Left cardiac atrium (tissue), 4 donors: ENCODE results near the gene PAF1. TPM values are rescaled to one million over a fixed set of nuclear protein-coding genes. Genes with fewer than 3 reads are reported as not detected.
"Not testable (repeated sequence)": the region's sequence is repeated elsewhere in the genome, so short reads cannot be mapped to it uniquely, and the experiment has no call there.

Experiments used
- ATAC-seq, 2 donors: fragments of 200-7000 bp; cut with Tn5 transposase; one replicate each; pipeline ENCODE4 v1.9.1; 2020; ENCODE audit warnings: mild to moderate bottlenecking in 2 of 2, moderate library complexity in 2 of 2
- DNase-seq: peaks from one replicate; pipeline ENCODE4 v3.0.0-alpha.2; 2020
- intact Hi-C, 2 donors: fragments of 100-400 bp; cut with DNase I; formaldehyde crosslinking; loops; one replicate each; pipeline versions ENCODE4 v1.14.1 to v1.15.1; 2022 to 2023
- total RNA-seq, 2 donors: library from RNA; stranded (reverse); fragmentation: NEBNext Ultra II Directional; extraction: Animal tissue kit (Norgen Biotek cat#: 25700); gene quantifications; one replicate each; pipeline ENCODE4 v1.2.1, GENCODE V29; 2021
- donor health status: DM: no; HTN: yes; CAD: no.
- donor health status: DM: no; HTN: yes; CAD: no; lungs with severe emphysema.
- donor health status: DM: yes; HTN: yes; CAD: no.
- donor health status: Dilated cardiomyopathy.

Gene PAF1
- total RNA-seq, 2 donors from 2014 or later = 34.5 to 38.4 TPM

DNA sequence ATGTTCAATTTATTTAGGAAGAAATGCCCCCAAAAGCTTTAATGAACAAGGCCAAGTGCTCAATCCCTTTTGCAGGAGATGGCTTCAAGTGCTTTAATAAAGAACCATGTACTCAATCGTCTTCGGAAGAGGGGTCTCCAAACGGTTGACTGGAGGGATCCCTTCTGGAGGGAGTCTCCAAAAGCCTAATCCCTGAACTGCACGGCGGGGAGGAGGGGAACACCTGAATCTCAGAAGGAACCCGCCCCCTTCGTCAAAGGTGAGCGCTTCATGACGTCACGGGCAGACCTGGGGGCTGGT, 505 bp downstream of the PAF1 start:
- intact Hi-C loops = loop anchor here in 1 of 2 donors (1.0 kb wide), 1 partner anchor 47 kb away; no protein-coding TSS in a partner anchor
- ATAC-seq (peak in 1 of 2 donors; percentile 27), DNase-seq (no peak)

DNA sequence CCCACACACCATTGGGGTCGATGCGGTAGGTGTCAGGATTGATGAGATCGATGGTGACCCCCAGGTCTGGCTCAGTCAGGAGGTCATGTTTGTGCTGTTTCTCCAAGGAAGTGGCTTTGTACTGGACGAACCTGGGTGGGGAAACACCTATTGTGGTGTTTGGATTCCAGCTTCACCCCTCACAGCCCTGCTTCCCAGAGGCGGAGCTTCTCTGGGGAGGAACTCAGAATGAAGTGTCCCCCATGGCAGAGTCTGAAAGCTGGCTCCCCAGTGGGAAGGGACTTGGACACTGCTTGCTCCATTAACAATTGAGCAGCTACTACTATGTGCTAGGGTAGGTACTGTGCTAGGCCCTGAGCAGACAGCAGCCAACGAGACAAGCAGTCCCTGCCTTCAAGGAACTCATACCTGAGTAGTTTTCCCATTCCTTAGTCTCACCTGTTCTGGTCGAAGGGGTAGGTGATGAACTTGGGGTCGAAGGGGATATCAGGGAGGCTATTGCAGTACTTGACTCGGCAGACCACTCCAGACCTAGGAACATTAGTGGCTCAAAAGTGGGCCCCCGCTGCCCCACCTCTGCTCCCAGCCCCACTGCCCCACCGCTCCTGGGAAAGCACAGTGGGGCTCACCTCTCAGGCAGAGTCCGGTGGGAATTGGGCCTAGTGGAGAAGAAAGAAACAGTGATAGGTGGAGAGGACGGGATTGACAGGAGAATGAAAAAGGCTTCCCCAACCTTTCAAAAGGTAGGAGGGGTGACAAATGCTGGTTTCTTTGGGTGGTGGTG, 1.1 kb downstream of the PAF1 start:
- intact Hi-C loops = loop anchor here in 1 of 2 donors (1.0 kb wide), 1 partner anchor 47 kb away; no protein-coding TSS in a partner anchor
- DNase-seq = no peak

DNA sequence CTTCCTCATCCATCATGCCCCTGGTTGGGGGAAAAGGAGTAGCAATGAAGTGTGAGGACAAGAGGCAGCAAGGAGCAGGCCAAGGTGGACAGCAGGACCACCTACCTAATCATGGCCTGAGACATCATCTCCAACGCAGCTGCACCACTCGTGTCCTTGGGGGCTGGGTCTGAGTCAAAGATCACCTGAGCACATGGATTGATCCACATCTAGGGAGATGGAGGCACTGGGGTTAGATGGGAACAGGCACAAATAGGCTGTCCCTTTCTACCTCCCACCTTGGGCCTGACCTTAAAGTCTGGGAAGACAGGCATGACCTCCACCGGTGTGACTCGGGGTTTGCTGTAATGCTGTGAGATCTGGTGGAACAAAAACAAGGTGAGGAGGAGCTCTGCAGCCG, 2.2 kb downstream of the PAF1 start:
- DNase-seq (no peak), ATAC-seq (no peak)
- intact Hi-C loops = no loop called here

More for the DNA sequence above, 1.1 kb downstream of the PAF1 start:
- no peak for ATAC-seq

DNA sequence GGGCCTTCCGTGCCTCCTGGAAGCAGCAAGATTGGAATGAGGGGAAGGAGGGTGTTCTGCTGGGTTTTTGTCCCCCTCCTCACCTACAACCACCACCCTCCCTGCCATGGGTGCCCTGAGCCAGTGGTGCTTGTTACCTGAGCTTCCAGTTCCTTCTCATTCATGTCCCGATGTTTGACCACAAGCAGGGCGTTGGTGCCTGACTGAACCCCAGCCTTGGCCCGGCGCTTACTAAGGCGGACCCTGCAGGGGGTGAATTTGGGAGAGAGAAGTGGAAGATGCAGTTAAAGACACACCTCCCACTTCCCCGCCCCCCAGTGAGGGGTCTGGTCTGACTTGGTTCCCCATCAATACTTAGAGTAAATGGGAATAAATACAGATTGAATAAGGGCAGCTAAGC, 4.3 kb downstream of the PAF1 start:
- intact Hi-C loops = no loop called here
- no peak for ATAC-seq
- DNase-seq = no peak

DNA sequence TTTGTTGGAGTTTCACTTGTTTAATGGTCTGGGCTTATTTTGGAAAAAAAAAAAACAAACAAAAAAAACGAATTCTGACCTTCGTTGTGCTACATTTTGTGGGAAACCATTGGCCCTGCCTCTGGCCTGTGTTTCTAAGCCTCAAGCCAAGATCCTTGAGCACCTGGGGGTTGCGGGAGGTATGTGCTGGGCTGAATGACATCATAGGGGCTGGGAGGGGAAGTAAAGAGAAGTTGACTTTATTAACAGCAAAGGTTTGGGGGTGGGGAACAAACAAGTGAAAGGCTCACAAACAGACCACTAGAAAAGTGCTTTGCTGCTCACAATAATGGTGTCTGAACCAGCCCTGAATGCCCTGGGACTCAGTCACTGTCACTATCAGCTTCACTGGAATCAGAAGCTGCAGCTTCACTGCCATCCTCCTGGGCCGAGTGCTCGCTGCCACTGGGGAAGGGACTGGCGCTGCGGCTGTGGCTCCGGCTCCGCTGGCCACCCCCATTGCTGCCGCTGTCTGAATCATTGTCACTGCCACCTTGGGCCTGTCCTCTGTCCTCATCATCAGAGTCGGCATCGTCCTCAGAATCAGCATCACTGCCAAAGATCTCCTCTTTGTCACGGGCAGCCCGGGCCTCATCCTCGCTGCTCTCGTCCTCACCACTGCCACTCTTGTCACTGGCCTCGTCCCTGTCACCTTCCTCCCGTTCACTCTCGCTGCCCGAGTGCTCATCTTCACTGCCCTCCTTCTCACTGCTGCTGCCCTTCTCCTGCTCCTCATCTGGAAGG, 5.1 kb downstream of the PAF1 start:
- no peak for DNase-seq
- ATAC-seq = no peak
- intact Hi-C loops = no loop called here

DNA sequence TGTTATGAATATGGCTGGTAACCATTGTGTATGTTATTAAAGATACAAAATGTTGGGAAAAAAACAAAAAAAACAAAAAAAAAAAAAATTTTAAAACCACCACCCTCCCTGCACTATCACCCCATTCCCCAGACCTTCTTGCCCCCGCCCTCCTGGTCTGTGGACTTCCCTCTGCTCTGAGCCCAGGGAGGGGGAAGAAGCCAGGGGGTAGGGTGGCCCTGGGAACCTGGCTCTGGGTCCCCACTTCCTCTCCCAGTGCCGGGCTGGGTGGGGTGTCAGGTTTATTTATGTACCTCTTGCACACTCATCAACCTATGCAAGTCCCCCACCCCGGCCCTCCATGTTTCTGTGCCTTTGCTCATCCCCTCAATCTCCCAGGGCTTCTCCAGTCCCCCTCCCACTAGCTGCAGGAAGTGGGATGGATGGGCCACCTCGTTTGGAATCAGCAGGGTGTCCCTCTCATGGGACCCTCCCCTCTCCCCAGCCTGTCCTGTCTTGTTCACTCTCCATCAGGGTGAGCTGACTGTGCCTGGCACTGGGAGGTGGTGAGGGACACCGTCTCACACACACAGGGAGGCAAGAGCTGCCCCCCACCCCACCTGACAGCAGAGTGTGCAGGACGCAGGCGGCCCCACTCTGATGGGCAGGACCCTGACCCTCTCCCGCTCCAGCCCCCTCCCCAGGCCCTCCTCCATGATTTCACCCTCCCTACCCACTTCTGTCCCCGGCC, 5.9 kb downstream of the PAF1 start:
- DNase-seq (no peak), ATAC-seq (no peak)
- intact Hi-C loops = no loop called here

DNA sequence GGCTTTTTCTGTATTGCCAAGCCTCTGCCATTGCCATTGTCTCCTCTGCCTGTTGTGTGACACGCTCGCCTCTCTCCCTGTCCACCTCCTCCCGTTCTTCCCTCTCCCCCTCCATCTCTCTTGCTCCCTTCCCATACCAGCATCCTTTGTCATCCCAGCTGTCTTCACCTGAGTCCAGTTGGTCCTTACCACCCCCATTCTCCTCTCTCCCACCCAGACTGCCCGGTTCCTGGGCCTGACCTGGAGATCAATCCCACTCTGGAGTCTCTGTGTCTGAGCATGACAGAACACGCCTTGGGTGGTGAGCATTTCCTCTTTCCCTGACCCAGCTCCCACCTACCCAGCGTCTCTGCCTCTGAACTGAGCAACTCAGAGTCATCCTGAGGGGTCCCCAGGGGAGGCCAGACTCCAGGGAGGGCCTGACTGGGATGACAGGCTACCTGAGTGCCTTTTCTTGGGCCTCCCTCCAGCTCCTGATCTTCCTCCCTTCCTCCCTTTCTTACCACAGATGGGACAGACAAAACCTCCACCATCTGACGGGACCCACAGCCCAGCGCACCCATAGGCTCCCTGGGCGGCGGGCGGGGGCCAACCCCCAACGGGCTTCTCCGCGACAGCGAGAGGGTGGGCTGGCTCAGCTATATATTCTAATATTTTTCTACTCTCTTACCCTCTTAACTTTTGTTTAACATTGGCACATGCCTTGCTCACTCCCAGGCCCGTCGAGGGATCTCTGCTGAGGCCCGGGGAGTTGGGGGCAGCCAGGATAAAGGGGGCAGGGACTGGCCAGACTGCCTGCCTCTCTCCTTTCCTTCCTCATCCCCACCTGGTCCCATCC, 7.7 kb downstream of the PAF1 start:
- no peak for DNase-seq
- ATAC-seq = no peak
- intact Hi-C loops = no loop called here

DNA sequence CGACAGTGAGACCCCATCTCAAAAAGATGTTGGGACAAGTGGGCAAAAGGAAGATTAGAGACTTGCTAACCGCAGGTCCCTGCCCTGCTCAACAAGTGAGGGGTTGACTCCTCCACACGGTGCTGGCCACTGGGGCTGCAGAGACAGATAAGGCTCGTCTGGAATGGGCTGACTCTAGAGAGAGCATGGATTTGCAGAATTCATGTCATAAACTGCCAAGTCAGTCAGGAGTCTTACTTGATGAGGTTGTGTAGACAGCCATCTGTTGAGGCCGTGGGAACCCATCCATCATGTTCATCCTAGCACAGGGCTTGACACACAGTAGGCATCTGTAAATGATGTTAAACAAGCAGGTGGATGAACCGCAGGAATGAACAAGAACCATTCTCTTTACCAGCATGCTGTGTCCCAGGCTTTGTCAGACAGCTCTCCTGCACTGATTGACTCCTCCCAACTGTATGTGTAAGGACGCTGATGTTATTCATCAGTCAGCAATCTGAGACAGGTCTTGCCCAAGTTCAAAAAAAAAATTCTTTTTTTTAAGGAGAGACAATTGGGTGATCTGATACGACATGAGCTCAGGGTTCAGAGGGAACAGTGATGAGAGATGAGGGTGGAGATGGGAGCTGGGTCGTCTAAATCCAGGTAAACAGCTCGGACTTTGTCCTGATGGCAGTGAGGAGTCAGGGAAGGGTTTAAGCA, 8.8 kb downstream of the PAF1 start:
- ATAC-seq = no peak
- no peak for DNase-seq
- intact Hi-C loops = no loop called here

DNA sequence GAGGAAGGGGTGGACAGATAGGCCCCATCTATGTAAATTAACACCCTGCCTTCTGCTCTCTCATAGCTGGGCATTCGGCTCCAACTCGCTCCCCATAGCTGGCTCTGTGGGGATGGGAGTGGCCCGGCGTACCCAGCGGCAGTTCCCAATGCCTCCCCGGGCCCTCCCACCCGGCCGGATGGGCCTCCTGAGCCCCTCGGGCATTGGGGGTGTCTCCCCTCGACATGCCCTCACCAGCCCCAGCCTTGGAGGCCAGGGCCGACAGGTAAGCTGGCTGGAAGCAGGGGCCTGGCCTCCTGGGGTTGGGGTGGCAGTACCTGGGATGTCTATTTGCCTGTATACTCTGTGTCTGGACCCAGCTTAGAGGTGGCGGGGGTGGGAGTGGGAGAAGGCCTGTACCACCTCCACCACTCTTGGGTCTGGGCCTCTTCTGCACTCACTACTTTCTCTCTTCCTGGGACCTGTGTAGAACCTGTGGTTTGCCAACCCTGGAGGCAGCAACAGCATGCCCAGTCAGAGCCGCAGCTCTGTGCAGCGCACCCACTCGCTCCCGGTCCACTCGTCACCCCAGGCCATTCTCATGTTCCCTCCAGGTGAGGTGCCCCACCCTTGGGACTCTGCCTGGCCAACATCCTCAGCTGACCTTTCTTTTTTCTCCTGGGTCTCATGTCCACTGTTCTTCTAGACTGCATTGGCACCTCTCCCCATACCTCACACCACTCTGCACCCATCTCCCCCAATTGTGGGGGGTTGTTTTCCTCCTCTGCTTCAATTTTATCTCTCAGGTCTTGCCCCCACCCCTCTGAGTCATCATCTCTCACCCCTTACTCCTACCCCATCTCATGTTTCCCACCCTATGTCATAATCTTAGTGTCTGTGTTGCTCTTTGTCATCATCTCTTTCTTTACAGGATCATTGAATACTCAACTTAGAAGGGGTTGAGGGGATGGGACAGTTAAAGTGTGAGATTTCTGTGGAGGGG, 10.1 kb downstream of the PAF1 start:
- DNase-seq (no peak), ATAC-seq (no peak)
- intact Hi-C loops = no loop called here

DNA sequence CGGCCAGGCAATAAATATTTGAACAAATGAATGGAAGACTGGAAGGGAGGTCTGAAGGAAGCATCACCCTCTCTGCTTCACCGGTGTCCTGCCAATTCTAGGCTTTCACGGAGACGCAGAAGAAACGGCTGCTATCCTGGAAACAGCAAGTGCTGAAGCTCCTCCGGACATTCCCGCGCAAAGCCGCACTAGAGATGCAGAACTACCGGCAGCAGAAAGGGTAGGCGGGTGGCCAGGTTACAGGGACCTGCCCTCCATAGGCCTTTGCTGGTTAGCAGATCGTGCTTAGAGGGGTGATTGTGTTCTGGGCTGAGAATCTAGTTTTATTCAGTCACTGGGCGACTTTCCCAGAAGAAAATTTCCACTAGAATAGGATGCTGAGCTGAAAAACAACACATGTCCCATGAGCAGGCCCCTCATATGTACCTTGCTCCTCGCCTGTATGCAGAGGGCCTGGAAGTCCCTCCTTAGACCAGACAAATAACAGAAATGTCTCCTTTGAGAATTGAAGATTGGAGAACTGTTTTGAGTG, 11.0 kb downstream of the PAF1 start:
- no peak for ATAC-seq
- DNase-seq = no peak
- intact Hi-C loops = no loop called here

DNA sequence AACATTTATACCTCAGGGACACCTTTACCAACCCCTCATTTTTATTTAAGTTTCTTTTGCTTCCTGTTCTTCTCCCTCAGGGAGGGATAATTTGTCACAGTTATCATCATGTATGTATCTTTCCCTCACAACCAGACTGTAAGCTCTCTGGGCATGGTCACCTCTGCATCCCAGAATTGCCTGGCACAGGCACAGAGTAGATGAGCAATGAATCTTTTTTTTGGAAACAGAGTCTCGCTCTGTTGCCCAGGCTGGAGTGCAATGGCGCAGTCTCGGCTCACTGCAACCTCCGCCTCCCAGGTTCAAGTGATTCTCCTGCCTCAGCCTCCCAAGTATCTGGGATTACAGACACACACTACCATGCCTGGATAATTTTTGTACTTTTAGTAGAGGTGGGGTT, 11.5 kb downstream of the PAF1 start:
- DNase-seq, intact Hi-C loops, ATAC-seq: not testable (repeated sequence)

DNA sequence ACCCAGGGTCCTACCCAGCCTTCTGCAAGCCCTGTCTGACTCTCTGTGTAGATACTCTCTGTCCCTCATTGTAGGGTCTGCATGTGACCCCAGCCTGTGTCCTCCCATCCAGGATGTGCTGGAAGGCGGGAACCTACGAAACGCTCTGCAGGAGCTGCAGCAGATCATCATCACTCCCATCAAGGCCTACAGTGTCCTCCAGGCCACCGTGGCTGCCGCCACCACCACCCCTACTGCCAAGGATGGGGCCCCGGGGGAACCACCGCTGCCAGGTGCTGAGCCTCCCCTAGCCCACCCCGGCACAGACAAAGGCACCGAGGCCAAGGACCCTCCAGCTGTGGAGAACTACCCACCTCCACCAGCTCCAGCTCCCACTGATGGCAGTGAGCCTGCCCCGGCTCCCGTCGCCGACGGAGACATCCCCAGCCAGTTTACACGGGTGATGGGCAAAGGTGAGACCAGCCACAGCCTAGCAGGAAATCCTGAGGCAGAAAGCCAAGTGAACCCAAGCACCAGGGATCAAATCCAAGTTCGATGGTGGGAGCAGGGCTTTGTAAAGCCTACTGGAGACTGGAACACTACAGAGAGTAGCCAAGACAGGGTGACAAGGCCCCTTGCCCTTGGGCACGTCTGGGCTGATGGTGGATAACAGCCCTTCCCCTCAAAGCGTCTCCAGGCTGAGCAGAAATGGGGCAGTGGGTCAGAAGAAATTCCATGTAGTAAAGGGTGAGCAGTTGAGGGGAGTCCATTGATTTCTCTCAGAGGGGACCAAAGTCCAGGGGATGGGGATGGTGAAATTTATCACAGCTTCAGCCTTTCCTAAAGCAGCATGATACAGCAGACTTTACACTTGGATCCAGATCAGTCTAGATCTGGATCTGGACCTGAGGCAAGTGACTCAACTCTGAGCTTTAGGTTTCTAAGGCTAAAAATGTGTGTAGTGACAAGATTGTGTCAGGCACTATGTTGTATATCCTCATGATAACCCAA, 13.2 kb downstream of the PAF1 start:
- ATAC-seq = no peak
- DNase-seq = no peak
- intact Hi-C loops = no loop called here

DNA sequence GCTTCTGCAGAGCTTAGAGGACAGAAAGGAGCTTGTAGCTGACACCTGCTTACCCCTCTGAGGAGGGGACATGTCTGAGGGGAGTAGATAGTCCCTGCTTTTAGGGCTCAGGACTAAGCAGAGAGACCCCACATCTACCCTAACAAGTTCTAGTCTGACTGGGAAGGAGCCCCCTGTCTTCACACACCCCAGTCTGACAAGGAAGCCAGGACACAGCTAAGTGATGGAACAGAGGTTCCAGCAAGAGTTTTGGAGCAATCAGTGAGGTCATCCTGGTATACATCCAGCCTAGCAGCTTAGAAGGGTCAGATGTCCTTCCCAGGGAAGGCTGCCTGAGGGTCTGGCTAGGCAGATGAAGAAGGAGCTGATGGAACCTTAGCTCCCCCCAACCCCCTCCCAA, 15.0 kb downstream of the PAF1 start:
- intact Hi-C loops = no loop called here
- DNase-seq (no peak), ATAC-seq (no peak)

DNA sequence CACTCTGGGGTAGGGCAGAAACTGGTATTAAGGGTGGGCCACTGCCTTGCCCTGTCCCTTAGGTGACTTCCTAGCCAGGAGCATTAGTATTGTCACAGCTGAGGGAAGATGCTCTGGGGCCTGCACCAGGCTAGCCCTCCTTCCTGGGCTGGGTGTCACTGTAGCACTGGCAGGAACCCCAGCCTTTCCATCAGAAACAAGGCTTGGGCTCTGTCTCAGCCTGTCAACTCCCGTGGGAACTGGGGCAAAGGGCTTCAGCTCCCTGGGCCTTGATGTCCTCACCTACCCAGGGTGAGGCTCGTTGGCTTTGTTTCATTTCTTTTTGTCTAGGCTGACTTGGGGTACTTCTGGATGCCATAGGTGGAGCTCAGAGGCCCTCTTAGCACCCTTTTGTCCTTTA, 18.0 kb downstream of the PAF1 start:
- ATAC-seq = peak in 1 of 2 donors; percentile 47
- intact Hi-C loops = no loop called here
- no peak for DNase-seq

DNA sequence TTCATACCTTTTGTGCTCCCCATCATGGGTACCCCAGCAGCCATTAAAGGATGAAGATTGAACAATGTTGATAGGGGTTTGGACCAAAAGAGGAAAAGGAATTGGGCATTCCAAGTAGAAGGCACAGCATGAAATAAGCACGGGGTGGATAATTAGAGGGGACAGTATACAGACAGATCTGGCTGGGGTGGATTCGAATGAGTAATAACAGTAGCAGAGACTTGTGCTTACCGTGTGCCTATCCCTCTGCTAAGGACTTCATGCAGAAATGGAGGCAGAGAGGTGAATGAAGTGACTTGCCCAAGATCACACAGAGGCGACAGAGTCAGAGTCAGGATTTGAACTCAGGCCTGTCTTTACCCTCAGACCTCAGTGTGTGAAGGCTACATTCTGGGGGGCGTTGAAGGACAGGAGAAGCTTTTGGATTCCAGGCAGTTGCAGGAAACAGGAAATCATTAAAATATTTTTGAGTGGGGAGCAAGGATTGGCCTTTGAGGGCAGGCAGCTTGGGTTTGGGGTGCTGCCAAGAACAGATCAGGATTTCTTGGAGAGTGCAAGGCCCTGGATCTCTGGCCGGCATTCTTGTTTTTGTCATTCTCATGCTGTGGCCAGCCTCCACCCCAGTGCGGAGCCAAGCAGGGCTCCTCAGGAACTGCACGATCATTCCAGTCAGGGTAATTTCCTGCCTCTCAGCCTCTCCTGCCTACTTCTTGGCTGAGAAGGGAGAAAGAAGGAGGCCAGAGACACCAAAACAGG, 18.7 kb downstream of the PAF1 start:
- intact Hi-C loops = no loop called here
- DNase-seq (peak; percentile 87), ATAC-seq (peak; percentile 93 to 97)
